HG03378 (cell line): ENCODE measurements around the gene TWSG1.
"Not testable (repeated sequence)": the region's sequence is repeated elsewhere in the genome, so short reads cannot be mapped to it uniquely, and the experiment has no call there.

Experiments used
- ATAC-seq: cut with Tn5 transposase; IDR thresholded peaks from one replicate; pipeline ENCODE4 v1.9.1; 2021; ENCODE audit warnings: mild to moderate bottlenecking, moderate library complexity; ENCODE audit not compliant: unreplicated experiment

Gene TWSG1

DNA sequence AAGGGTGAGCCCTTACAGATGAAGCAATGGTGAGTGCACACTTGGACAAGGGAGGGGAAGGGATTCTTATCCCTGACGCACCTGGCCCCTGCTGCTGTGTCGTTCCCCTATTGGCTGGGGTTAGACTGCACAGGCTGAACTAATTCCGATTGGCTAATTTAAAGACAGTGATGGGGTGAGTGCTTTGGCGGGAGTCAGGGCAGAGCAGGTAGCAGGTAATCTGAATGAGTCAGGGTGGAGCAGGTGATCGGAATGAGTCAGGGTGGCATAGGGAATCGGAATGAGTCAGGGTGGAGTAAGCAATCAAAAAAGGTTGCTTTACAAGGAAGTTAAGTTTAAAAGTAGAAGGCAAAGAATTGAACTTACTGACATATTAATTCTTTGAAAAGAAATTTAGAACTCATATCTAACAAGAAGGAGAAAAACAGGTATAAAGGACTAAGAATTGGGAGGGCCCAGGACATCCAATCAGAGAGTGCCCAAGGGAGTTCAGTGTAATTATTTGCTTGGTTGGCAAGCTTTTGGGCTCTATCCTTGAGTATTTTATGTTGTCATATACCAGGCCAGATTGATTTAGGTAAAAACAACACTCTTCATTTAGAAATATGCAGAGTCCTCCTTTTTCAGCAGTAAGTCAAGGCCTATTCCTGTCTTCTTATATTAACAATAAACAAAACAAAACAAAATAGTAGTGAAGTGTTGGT lies 88.4 kb downstream of the TWSG1 start:
- ATAC-seq: no peak

- not testable (repeated sequence) for ATAC-seq
Observed at GRCh38 chr18:9423648-9424047, 89.1 kb downstream of the TWSG1 start.

DNA sequence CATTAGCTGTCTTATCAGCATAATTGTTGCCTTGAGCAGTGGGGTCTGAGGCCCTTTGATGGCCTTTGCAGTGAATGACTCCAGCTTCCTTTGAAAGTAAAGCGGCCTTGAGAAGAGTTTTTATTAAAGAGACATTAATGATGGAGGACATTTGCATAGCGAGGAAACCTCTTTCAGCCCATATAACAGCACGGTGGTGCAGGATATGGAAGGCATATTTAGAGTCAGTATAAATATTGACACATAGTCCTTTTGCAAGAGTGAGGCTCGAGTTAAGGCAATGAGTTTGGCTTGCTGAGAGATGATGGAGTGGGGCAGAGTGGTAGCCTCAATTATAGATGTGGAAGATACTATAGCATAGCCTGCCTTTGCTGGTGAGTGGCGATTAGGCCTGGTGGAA lies 89.7 kb downstream of the TWSG1 start:
- ATAC-seq: not testable (repeated sequence)

DNA sequence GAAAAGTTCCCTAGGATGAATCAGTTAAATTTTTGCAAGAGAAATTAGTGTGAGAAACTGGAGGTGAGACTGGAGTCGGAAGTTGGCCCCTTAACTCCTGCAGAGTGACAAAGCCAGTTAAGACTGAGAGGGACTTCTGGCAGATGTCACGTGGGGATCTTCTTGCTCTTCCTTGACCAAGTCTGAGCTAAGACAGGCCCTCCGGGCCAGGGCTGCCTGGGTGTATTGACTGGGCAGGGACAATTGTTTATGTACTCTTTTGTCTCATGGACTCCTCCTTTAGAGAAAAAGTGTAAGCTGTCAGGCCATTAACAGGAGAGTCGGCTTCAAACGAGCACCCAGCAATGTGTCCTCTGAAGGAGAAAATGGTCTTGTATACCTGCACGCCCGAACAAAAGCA lies 92.2 kb downstream of the TWSG1 start:
- ATAC-seq: no peak

GRCh38 chr18:9428301-9428706 lies 93.7 kb downstream of the TWSG1 start:
- no peak for ATAC-seq

DNA sequence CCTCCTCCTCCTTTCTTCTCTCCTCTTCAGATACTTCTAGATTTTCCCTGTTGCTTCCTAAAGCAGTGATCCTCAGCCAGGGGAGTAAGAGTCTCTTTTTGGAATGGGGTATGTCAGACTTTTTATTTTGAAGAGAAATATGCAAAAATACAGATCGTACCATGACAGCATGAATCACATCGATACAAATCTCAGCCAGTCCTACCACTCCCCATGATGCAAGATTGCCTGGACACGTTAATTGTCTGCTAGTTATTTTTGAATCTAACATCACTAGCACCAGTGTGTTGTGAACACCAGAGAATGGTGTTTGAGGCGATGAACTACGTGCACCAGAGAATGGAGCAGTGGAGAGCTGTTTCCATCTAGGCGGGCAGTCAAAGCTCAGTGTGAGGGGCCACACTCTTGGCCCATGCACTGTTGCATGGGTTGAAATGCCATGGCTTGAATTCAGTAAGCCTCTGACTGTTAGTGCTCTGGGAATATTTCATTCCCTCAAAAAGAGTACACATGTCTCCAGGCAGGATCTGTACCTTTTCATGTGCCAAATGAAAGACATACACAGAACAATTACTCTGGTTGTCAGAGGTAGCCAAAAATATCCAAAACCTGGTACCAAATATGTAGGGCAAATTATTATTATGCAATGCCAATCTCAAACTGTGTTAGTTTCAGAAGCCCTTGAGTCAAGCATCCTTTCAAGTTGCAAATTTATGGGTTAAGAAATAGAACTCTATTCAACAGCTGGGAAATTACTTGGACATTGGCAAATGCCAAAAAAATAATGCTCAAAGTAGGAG lies 94.5 kb downstream of the TWSG1 start:
- no peak for ATAC-seq

DNA sequence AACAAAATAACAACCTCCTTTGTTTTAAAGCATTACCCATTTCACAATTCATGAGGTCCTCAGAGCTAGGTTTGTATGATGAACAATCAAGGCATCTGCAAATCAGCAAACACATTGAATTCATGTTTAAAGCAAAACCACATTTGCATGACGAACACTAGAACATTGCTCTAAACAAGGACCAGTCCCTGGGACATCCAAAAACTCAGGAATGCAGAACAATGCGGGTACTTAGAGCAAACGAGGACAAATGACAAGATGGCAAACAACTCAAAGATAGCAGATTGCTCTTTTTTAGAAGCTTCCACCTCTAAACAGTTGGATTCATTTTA lies 95.1 kb downstream of the TWSG1 start:
- ATAC-seq: no peak

DNA sequence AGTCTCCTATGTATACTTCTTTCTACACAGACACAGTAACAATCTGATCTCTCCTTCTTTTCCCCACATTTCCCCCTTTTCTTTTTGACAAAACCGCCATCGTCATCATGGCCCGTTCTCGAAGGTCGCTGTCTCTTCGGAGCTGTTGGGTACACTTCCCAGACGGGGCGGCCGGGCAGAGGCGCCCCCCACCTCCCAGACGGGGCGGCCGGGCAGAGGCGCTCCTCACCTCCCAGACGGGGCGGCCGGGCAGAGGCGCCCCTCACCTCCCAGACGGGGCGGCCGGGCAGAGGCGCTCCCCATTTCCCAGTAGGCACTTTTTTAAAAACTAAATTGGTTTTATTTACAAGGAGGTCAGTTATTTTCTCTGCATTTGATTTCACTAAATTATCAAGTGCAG lies 95.7 kb downstream of the TWSG1 start:
- not testable (repeated sequence) for ATAC-seq

- no peak for ATAC-seq
Observed at GRCh38 chr18:9431296-9431695, 96.7 kb downstream of the TWSG1 start.

GRCh38 chr18:9433122-9433521 lies 98.5 kb downstream of the TWSG1 start:
- not testable (repeated sequence) for ATAC-seq

DNA sequence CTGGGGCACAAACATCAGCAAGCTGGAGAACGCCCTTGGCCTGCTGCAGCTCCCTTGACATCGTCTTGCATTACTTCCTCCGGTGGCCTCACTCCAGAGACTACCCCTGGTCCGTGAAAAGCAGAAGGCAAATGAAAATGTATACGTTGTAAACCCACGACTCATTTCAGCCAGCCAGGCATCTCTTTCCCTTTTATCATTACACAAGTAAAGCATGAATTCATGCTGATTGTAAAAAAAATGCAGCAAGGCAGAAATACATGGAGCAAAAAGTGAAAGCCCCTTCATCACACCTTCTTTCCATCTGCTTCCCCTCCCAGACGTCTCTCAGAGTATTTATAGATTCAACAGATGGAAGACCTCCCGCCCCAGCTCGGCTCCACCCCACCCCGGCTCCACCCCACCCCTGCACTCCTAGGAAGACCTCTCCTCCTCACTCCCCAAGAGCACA lies 99.1 kb downstream of the TWSG1 start:
- no peak for ATAC-seq

DNA sequence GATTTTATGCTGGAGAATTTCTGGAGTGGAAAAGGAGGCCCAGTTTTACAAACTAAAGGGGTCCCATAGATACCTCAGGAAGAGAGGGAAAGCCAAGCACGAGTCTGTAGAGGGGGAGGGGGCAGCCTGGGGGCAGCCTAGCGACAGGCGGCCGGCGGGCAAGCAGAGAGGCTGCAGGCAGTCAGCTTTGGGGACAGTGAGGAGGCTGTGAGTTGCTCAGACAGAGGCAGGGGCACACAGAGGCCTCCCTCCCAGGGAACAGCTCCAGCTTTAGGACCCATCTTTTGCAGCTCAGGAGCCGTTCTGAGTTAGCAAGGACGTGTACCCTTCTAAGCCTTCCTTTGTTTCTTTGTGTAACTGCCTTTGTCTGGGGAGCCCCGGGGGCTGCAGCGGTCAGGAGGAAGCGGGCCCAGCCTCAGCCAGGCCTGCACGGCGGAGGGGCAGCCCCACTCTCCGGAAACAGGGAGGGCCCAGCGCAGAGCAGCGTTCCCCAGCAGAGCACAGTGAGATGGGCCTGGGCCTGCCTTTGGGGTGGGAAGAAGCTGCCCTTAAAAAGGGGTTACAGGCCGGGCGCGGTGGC lies 99.6 kb downstream of the TWSG1 start:
- no peak for ATAC-seq

DNA sequence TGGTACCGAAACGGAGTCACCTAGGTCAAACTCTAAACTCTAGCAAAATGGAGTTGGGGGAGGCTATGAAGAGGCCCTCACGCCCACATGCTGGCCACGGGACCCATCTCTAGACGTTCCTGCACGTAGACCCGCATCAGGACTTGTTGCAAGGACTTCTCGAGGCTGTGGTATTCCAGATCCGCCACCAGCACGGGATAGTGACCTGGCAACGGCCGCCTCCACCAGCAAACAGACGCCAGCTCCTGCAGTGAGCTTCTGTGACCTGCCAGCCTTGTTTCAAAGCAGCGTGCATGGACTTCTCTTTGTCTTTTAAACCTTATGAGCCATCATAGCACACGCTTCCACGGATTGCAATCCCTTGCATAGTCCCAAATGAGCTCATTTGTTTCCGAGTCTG lies 100.5 kb downstream of the TWSG1 start:
- ATAC-seq: no peak

DNA sequence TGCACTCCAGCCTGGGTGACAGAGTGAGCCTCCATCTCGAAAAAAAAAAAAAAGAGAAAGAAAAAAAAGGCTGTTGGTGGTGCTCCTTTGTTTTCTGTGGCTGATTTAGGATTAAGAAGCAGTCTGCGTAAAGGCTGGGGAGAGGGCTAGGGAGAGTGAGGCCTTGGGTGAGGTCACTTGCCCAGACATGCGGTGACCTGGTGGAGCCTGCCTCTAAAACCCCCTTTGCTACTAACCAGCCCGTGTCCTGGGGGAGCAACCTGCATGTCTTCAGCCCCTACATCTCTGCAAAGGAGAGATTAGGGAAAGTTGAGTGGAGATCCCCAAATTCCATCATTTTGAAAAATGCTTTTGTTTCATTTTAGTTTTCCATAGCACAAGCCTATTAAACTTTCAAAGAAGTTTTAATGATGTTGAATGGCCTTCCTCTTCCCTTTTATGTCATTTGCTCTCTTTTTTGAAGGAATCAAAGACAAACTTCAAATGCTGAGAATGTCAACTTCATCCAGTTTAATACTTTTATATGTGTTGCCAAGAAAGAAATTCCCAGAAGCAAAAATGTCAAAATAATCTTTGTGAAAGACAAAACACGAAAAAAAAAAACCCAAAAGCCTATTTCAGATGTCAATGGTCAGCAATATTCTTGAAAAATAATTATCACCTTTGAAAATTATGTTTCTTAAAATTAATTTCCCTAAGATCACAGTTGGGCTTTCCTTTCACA lies 101.8 kb downstream of the TWSG1 start:
- no peak for ATAC-seq

DNA sequence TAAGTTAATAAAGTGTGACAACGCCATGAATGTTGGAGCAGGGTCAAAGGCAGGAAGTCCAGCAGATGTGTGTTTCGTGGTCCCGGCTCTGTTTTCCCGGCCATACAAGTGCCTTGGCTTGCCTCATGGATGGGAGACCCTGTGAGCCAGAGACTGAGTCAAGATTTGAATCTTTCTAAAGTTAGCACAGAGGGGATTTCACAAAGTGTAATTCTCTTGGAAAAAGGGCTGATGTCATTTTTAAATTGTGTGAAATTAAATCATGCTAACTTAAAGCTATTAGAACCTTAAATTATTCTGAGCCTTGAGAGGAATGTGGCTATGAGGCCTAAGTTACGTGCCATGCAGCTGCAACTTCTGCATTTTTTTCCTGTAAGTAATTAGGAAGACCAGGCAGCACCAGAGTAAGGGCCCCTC lies 102.5 kb downstream of the TWSG1 start:
- no peak for ATAC-seq

DNA sequence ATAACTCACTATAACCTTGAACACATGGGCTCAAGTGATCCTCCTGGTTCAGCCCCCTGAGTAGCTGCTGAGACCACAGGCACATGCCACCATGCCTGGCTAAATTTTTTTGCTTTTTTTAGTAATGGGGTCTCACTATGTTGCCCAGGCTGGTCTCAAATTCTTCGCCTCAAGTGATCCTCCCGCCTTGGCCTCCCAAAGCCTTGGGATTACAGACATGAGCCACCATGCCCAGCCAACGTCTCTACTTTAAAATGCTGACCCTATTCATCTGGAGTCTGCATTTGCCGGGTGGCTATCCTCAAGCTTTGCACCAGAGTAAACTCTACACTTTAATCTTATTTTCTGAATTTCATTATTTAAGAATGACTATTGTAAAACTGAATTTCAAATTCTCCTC lies 103.1 kb downstream of the TWSG1 start:
- no peak for ATAC-seq

GRCh38 chr18:9441061-9441460 lies 106.5 kb downstream of the TWSG1 start:
- ATAC-seq: no peak

GRCh38 chr18:9444549-9444948 lies 110.0 kb downstream of the TWSG1 start:
- no peak for ATAC-seq

DNA sequence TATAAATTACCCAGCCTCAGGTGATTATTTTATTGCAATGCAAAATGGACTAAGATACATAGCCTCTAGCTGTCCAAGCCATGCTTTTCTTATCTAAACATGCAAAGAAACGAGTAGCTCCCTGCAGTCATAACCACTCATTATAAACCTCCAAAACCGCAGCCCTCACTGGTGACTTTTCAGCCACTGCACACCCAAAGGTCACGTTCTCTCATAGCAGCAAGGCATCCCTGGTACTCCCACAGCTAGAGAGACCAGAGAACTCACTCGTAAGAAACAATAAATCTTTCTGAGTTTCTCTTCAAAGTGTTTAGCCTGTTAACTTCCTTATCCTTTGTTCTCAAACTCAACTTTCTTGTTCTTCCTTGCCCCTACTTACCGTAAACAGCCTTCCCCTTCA lies 112.3 kb downstream of the TWSG1 start:
- no peak for ATAC-seq

DNA sequence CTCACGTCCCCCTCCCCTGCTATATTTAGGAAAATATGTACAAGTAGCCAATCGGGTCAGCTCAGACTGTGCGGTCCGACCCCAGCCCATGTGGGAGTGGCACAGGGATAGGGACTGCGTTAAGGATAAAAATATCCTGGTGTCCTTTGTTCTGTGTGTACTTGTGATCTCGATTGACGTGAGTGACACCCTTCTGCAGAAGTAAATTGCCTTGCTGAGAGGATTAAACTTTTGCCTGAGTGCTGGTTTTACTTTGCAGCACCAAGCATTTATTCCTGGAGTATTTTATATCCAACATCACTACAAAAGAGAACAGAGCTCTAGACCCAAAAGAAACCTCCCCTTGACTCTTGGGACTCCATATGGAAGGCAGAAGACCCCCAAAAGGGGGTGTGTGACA lies 112.8 kb downstream of the TWSG1 start:
- ATAC-seq: no peak

DNA sequence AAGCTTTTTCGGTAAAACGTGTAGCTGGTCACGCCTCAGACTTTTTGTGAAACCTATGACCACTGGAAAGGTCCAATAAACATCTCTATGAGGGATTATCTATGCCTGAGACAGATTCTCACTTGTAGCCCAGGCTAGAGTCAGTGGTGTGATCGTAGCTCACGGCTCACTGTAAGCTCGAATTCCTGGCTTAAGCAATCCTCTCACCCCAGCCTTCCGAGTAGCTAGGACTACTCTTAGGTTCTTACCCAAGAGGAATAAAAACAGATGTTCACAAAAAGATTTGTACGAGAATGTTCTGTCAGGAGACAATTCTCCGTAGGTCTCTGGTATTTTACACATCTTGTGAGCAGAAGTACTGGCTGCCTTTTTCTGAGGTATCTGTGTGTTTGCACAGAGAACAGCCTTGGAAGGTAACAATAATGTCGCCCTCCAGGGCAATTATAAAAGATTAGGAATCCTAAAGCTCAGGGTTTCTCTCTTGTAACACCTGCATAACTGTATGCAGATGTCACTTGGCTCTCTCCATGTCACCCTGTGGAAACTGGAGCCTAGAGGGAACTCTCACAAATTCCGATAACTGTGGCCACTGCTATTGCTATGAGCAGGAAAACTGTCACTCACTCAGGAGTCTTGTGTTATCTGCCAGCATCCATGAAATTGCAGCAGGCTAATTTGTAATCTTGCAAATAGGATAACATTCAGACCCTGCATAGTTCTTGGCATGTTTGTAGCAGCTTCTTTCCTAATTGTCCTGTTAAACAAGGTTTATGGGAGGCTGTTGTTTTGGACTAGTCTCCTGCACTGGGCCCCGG lies 115.2 kb downstream of the TWSG1 start:
- no peak for ATAC-seq
